CD4-positive, alpha-beta memory T cell (primary cell): ENCODE measurements around the gene HJV. TPM values are rescaled to one million over a fixed set of nuclear protein-coding genes. Genes with fewer than 3 reads are reported as not detected.
A peak's percentile ranks its signal among the peaks of the same experiment; 100 is the strongest.

Experiments
- CTCF ChIA-PET: fragments of 350-600 bp; sonication (Branson Sonifier 250); formaldehyde crosslinking; loops from one replicate; lab custom pipeline; 2021; ENCODE audit warnings: inconsistent platforms; ENCODE audit not compliant: partially characterized antibody; lab: Charles Lee
- POLR2A ChIA-PET: fragments of 350-600 bp; sonication (Branson Sonifier 250); formaldehyde crosslinking; loops from one replicate; lab custom pipeline; 2021; ENCODE audit not compliant: partially characterized antibody; lab: Charles Lee
- DNase-seq, 5 donors: peaks; one replicate each; pipeline versions ENCODE4 v3.0.0 to v3.0.0-alpha.2; 2020 to 2022; ENCODE audit warnings: mixed read lengths in 1 of 5
- H3K27ac ChIP-seq: one replicate; pipeline ENCODE4 v1.7.0; 2013; ENCODE audit warnings: low read depth, low read length
- H3K27me3 ChIP-seq: 2 replicates; pipeline ENCODE4 v1.7.0; 2013; ENCODE audit warnings: mild to moderate bottlenecking, low read length, moderate library complexity; ENCODE audit not compliant: insufficient read depth
- H3K36me3 ChIP-seq: 2 replicates; pipeline ENCODE4 v1.7.0; 2013; ENCODE audit warnings: mild to moderate bottlenecking, low read length, moderate library complexity; ENCODE audit not compliant: insufficient read depth
- H3K4me1 ChIP-seq: 2 replicates; pipeline ENCODE4 v1.7.0; 2013; ENCODE audit warnings: mild to moderate bottlenecking, low read length, moderate library complexity; ENCODE audit not compliant: insufficient read depth
- H3K4me3 ChIP-seq, 2 donors: one replicate each; pipeline ENCODE4 v1.7.0; 2013; ENCODE audit warnings: low read length in 2 of 2, mild to moderate bottlenecking in 1 of 2
- H3K9me3 ChIP-seq, 2 donors: one replicate each; pipeline ENCODE4 v1.7.0; 2013; ENCODE audit warnings: low read length in 2 of 2, control low read depth in 1 of 2; ENCODE audit not compliant: control insufficient read depth in 1 of 2
- H3K27ac Mint-ChIP-seq, 7 donors: one replicate each; pipeline ENCODE4 v1.8.0; 2020 to 2021; ENCODE audit warnings: mixed read lengths in 7 of 7, mild to moderate bottlenecking in 6 of 7, inconsistent platforms in 3 of 7, moderate library complexity in 3 of 7
- H3K27me3 Mint-ChIP-seq, 2 donors: one replicate each; pipeline ENCODE4 v1.8.0; 2020 to 2021; ENCODE audit warnings: mixed read lengths in 2 of 2
- H3K36me3 Mint-ChIP-seq, 2 donors: one replicate each; pipeline ENCODE4 v1.8.0; 2020 to 2021; ENCODE audit warnings: mixed read lengths in 2 of 2, inconsistent platforms in 1 of 2, mild to moderate bottlenecking in 1 of 2
- H3K4me1 Mint-ChIP-seq, 4 donors: one replicate each; pipeline ENCODE4 v1.8.0; 2020 to 2021; ENCODE audit warnings: mixed read lengths in 4 of 4, mild to moderate bottlenecking in 1 of 4
- H3K4me3 Mint-ChIP-seq, 8 donors: one replicate each; pipeline ENCODE4 v1.8.0; 2020 to 2021; ENCODE audit warnings: mixed read lengths in 8 of 8, mild to moderate bottlenecking in 7 of 8, moderate library complexity in 6 of 8, inconsistent platforms in 3 of 8
- H3K9me3 Mint-ChIP-seq, 8 donors: one replicate each; pipeline ENCODE4 v1.8.0; 2020 to 2021; ENCODE audit warnings: mixed read lengths in 8 of 8, mild to moderate bottlenecking in 5 of 8, inconsistent platforms in 3 of 8, moderate library complexity in 1 of 8
- intact Hi-C: fragments of 100-400 bp; cut with micrococcal nuclease; formaldehyde crosslinking; loops from one replicate; pipeline ENCODE4 v1.15.1; 2023
- polyA plus RNA-seq, 2 donors: library from polyadenylated mRNA; unstranded; fragments of 300-500 nt; fragmentation: Illumina TruSeq; gene quantifications; one replicate each; pipeline ENCODE4 v1.2.3, GENCODE V29; 2021
- total RNA-seq, 2 experiments: library from RNA; stranded (reverse); gene quantifications; one replicate each; pipeline ENCODE4 v1.2.3, GENCODE V29; 2021

The HJV gene
- total and polyA plus RNA-seq, 4 experiments from 2014 or later = not detected

DNA sequence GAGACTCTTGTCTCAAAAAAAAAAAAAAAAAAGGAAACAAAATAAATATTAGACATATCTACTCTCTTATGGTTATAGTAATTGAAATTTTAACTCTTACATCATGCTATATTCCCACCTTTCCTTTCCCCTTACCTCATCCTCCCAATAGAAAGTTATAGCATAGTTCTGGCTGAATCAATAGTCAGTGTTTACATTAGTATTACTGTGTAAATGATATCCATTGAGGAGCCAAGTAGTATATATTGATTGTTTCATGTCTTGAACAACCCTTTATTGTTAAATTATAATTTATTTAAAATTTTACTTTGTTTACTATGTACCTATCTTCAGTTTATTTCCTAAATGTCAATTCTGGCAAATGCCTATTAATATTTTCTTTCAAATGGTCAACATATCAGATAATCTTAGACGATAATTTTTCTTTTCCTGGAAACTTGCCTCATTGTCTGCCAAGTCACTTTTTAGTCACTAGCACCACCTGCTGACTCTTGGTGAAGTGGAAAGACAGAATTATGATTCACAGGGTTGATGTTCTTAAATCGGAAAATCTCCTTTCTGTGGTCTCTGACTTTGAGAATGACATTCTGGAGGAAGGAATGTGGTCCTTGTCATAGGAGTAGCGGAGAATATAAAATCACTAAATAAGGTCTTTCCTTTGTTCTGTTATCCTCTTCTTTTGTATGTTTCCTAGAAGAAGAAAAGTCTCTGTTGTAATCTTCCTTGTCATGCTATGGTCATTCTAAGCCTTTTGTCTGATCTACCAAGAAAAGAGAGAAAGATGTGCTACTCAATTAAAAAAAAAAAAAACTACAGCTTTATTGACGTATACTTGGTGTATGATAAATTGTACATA lies 8.6 kb downstream of the HJV start:
- H3K9me3 Mint-ChIP-seq = no peaks in the 10 kb centered on the region
- Histone ChIP-seq H3K4me3 (no peak overlapping the region), H3K27ac (no peak overlapping the region), H3K9me3 (no peaks in the 10 kb centered on the region), H3K27me3 (no peaks in the 10 kb centered on the region), H3K4me1 (peaks cover under 1% of the 10 kb centered on the region), H3K36me3 (no peaks in the 10 kb centered on the region)
- CTCF ChIA-PET = interaction anchor here (0.6 to 14.8 kb wide), 17 partner anchors 8 to 166 kb away, joined by 3 to 447 read pairs (median 7); partner anchors contain the start of genes ANKRD34A, HJV, NUDT17 and PIAS3
- intact Hi-C loops = loop anchor here (1.0 kb wide), 3 partner anchors 36 to 168 kb away; partner anchors contain the start of gene NUDT17
- peak; percentile 65 to 73 (median 69) for DNase-seq
- H3K36me3 Mint-ChIP-seq = no peaks in the 10 kb centered on the region
- H3K27me3 Mint-ChIP-seq = peaks cover 3 to 5% of the 10 kb centered on the region in 2 donors
- POLR2A ChIA-PET = interaction anchor here (0.6 to 29.8 kb wide), 4 partner anchors 25 to 168 kb away, joined by 3 to 1967 read pairs (median 8); partner anchors contain the start of genes ANKRD34A, NUDT17, POLR3GL and TXNIP
- H3K4me3 Mint-ChIP-seq = no peak overlapping the region
- peaks cover 6 to 9% (median 7%) of the 10 kb centered on the region in 4 donors for H3K4me1 Mint-ChIP-seq
- no peak overlapping the region for H3K27ac Mint-ChIP-seq

DNA sequence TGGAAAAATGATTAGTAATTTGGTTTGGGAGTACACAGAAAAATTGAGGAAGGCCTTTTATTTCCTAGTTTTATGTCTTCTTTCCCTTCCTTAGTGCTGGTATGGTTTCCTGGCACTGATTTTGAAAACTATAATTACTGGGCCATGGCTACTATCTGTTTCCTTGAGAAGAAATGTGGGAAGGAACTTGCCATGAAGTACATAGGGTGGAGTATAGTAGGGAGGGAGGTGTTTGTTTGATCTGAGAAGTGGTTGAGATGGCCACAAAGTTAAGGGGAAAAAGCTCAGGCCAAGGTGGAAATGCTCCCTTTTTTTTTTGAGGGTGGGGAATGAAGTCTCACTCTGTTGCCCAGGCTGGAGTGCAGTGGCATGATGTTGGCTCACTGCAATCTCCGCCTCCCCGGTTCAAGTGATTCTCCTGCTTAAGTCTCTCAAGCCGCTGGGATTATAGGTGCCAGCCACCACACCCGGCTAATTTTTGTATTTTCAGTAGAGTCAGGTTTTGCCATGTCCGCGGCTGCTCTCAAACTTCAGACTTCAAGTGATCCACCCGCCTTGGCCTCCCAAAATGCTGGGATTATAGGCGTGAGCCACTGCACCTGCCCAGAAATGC lies 11.3 kb downstream of the HJV start:
- Histone ChIP-seq H3K4me3 (no peak overlapping the region), H3K4me1 (peaks cover 26% of the 10 kb centered on the region), H3K9me3 (no peaks in the 10 kb centered on the region), H3K36me3 (no peaks in the 10 kb centered on the region), H3K27ac (no peak overlapping the region), H3K27me3 (no peaks in the 10 kb centered on the region)
- H3K36me3 Mint-ChIP-seq = no peaks in the 10 kb centered on the region
- intact Hi-C loops = no loop called here
- no peaks in the 10 kb centered on the region for H3K9me3 Mint-ChIP-seq
- H3K4me1 Mint-ChIP-seq = peaks cover 19 to 36% (median 27%) of the 10 kb centered on the region in 4 donors
- ChIA-PET POLR2A (interaction anchor here (29.8 kb wide), 1 partner anchor 23 kb away, joined by 1967 read pairs; the partner anchor contains the start of gene TXNIP), CTCF (interaction anchor here (1.6 to 14.8 kb wide), 9 partner anchors 16 to 163 kb away, joined by 5 to 447 read pairs (median 15); partner anchors contain the start of genes ANKRD34A, NUDT17, PIAS3 and POLR3GL)
- no peaks in the 10 kb centered on the region for H3K27me3 Mint-ChIP-seq
- H3K4me3 Mint-ChIP-seq = no peak overlapping the region
- DNase-seq = no peak
- peak overlapping the region in 2 of 7 donors; percentile 59 to 90 for H3K27ac Mint-ChIP-seq

DNA sequence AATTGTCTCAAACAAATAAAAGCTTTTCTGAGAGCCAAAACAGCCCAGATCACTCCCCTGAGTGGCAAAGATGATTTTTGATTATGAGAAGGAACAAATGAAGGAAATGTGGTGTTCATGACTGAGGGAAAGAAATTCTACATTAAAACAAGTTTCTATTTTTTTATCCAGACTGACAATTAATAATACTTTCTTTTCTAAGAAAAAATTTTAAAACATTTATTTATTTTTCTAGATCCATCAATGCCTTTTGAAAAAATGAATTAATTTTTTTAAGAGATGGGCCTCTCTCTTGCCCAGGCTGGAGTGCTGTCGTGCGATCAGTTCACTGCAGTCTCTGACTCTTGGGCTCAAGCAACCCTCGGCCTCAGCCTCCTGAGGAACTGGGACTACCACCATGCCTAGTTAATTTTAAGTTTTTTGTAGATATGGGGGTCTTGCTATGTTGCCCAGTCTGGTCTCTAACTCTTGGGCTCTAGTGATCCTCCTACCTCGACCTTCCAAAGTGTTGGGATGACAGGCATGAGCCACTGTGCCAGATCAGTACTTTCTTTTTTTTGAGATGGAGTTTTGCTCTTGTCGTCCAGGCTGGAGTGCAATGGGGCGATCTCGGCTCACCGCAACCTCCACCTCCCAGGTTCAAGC lies 13.9 kb downstream of the HJV start:
- no peak for DNase-seq
- H3K27me3 ChIP-seq = no peaks in the 10 kb centered on the region
- intact Hi-C loops = loop anchor here (1.0 kb wide), 3 partner anchors 10 to 43 kb away; partner anchors contain the start of genes ANKRD34A and POLR3GL
- H3K4me1 ChIP-seq = peaks cover 47% of the 10 kb centered on the region
- peak overlapping the region; percentile 52 for H3K27ac ChIP-seq
- Mint-ChIP-seq H3K9me3 (no peaks in the 10 kb centered on the region), H3K4me1 (peaks cover 24 to 54% (median 33%) of the 10 kb centered on the region in 4 donors), H3K27ac (peak overlapping the region; percentile 45 to 95 (median 88)), H3K36me3 (no peaks in the 10 kb centered on the region), H3K4me3 (peak overlapping the region in 6 of 8 donors; percentile 79 to 87 (median 84)), H3K27me3 (no peaks in the 10 kb centered on the region)
- CTCF ChIA-PET = interaction anchor here (1.2 to 14.8 kb wide), 11 partner anchors 14 to 161 kb away, joined by 3 to 447 read pairs (median 8); partner anchors contain the start of genes ANKRD34A, LIX1L, NUDT17 and POLR3GL
- H3K36me3 ChIP-seq = no peaks in the 10 kb centered on the region
- no peak overlapping the region for H3K4me3 ChIP-seq
- no peaks in the 10 kb centered on the region for H3K9me3 ChIP-seq
- POLR2A ChIA-PET = interaction anchor here (0.6 to 29.8 kb wide), 14 partner anchors 21 to 161 kb away, joined by 3 to 1967 read pairs (median 4); partner anchors contain the start of genes ANKRD34A, PEX11B, PIAS3 and POLR3GL

DNA sequence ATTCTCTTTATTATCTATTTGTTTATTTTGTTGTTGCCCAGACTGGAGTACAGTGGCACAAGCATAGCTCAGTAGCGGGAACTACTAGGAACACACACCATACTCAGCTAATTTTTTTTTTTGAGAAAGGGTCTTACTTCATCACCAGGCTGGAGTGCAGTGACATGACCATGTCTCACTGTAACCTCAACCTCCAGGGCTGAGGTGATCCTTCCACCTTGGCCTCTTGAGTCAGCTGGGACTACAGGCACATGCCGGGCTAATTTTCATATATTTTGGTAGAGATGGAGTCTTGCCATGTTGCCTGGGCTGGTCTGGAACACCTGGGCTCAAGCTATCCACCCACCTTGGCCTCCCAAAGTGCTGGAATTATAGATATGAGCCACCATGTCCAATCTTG lies 19.8 kb downstream of the HJV start:
- Mint-ChIP-seq H3K4me3 (peak overlapping the region in 7 of 8 donors; percentile 17 to 81 (median 62)), H3K4me1 (peaks cover 46 to 85% (median 65%) of the 10 kb centered on the region in 4 donors), H3K36me3 (peaks cover 0 to 10% of the 10 kb centered on the region in 2 donors), H3K9me3 (peaks cover 0 to 2% (median 0%) of the 10 kb centered on the region in 8 donors), H3K27me3 (no peaks in the 10 kb centered on the region), H3K27ac (peak overlapping the region; percentile 57 to 93 (median 84))
- Histone ChIP-seq H3K36me3 (no peaks in the 10 kb centered on the region), H3K27me3 (no peaks in the 10 kb centered on the region), H3K4me1 (peaks cover 88% of the 10 kb centered on the region), H3K4me3 (no peak overlapping the region), H3K9me3 (no peaks in the 10 kb centered on the region), H3K27ac (no peak overlapping the region)
- intact Hi-C loops = no loop called here
- ChIA-PET POLR2A (interaction anchor here (0.6 to 29.8 kb wide), 3 partner anchors 15 to 37 kb away, joined by 4 to 1967 read pairs (median 14); partner anchors contain the start of genes ANKRD34A, POLR3GL and TXNIP), CTCF (interaction anchor here (1.2 to 16.1 kb wide), 6 partner anchors 6 to 156 kb away, joined by 3 to 447 read pairs (median 87); partner anchors contain the start of genes NUDT17 and TXNIP)
- DNase-seq = no peak

DNA sequence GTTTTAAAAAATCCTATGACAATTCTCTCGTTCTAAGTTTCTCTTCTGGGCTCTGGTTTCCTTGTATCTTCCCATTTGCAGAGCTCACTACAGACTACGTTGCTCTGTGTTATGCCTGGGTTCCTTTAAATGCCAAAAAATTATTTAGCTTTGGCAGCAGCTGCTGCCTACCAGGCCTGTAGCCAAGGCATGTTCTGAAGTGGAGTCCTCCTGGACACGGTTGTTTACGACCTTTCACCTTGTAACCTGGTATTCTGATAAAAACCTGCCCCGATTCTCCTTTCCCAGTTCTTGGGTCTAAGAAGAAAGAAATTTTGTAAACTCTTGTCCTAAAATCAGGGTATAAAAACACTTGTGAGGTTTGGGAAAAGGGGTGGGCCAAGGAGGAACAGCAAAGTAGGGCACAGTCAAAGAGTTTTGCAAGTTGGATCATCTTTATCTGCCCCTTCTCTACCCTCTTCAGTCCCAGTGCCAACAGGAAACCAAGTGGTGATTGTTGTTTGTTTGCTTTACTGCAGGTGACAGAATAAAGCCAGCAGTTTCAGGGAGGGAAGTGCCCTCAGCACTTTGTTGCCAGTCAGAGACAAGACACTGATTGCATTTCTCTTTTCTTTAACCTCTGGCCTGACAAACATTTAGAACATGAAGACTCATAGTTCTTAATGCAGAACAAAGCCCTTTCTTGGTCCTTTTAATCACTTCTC lies 22.1 kb downstream of the HJV start:
- CTCF ChIA-PET = interaction anchor here (2.1 to 16.1 kb wide), 3 partner anchors 8 to 21 kb away, joined by 6 to 224 read pairs (median 168); no protein-coding TSS in a partner anchor
- no peaks in the 10 kb centered on the region for H3K27me3 Mint-ChIP-seq
- intact Hi-C loops = loop anchor here (5.0 kb wide), 1 partner anchor 37 kb away; the partner anchor contains the start of genes ANKRD34A and POLR3GL
- H3K4me3 ChIP-seq = peak overlapping the region; percentile 55
- peak overlapping the region; percentile 96 to 99 (median 98) for H3K4me3 Mint-ChIP-seq
- peak overlapping the region; percentile 75 for H3K27ac ChIP-seq
- H3K27ac Mint-ChIP-seq = peak overlapping the region; percentile 87 to 99 (median 97)
- no peaks in the 10 kb centered on the region for H3K9me3 ChIP-seq
- H3K36me3 Mint-ChIP-seq = peaks cover 20 to 32% of the 10 kb centered on the region in 2 donors
- H3K9me3 Mint-ChIP-seq = peaks cover 0 to 12% (median 2%) of the 10 kb centered on the region in 8 donors
- peaks cover 68% of the 10 kb centered on the region for H3K4me1 ChIP-seq
- H3K36me3 ChIP-seq = peaks cover 16% of the 10 kb centered on the region
- POLR2A ChIA-PET = interaction anchor here (0.7 to 29.8 kb wide), 6 partner anchors 1 to 141 kb away, joined by 3 to 1967 read pairs (median 246); partner anchors contain the start of genes ANKRD34A, LIX1L, PIAS3 and POLR3GL
- H3K27me3 ChIP-seq = no peaks in the 10 kb centered on the region
- H3K4me1 Mint-ChIP-seq = peaks cover 33 to 73% (median 47%) of the 10 kb centered on the region in 4 donors
- DNase-seq = peak; percentile 56 to 74 (median 65)
